HCT116 (cell line): ENCODE data around the gene RACK1. TPM values are rescaled to one million over a fixed set of nuclear protein-coding genes. Genes with fewer than 3 reads are reported as not detected.

ENCODE experiments used
- ATAC-seq: fragments of 200-7000 bp; cut with Tn5 transposase; 2 replicates; pipeline ENCODE4 v1.9.1; 2020; ENCODE audit warnings: mild to moderate bottlenecking, moderate library complexity
- BruUV-seq: library from RNA; stranded (reverse); fragments of 400-500 nt; replicated peaks from 2 replicates; lab custom pipeline; 2021; lab: Mats Ljungman, UMichigan
- CTCF ChIA-PET: fragments of 300-600 bp; sonication (Branson Sonifier 250); formaldehyde crosslinking; loops from one replicate; lab custom pipeline; 2021; ENCODE audit warnings: antibody characterized with exemption; lab: Charles Lee
- POLR2A ChIA-PET: fragments of 300-600, 350-600 bp; sonication (Branson Sonifier 250); formaldehyde crosslinking; loops from one replicate; lab custom pipeline; 2021; ENCODE audit warnings: antibody characterized with exemption; lab: Charles Lee
- RAD21 ChIA-PET, 2 experiments: fragments of 300-600 bp; sonication (Branson Sonifier 250); formaldehyde crosslinking; loops; one replicate each; lab custom pipeline; 2023; ENCODE audit warnings: low total read pairs in 2 of 2; ENCODE audit not compliant: uncharacterized antibody in 2 of 2, unreplicated experiment in 2 of 2, low non-redundant PET in 1 of 2; lab: Charles Lee
- DNase-seq: peaks from one replicate; pipeline ENCODE4 v3.0.0-alpha.2; 2010; ENCODE audit warnings: low read depth, low spot score
- H2AFZ ChIP-seq: fragments of 200-600 bp; shearing (Covaris generic), sonication (generic); 2 replicates; pipeline ENCODE4 v1.6.1; 2017; ENCODE audit warnings: low read depth, mixed run types, mixed read lengths, antibody characterized with exemption, low read length; ENCODE audit not compliant: poor library complexity, severe bottlenecking
- H3K27ac ChIP-seq: 2 replicates; pipeline ENCODE4 v1.5.1; 2012; ENCODE audit warnings: low read depth, low read length
- H3K27me3 ChIP-seq: fragments of 200-600 bp; sonication (generic); 2 replicates; pipeline ENCODE4 v1.6.1; 2016; ENCODE audit warnings: mixed run types, low read length, mixed read lengths; ENCODE audit not compliant: insufficient read depth
- H3K36me3 ChIP-seq, 2 experiments: fragments of 200-500 bp in 1 of 2; fragments of 200-600 bp in 1 of 2; sonication (Bioruptor generic) in 1 of 2; sonication (generic) in 1 of 2; 2 replicates each; pipeline versions ENCODE4 v1.5.1 to v1.6.1; 2014 to 2016; ENCODE audit warnings: low read length in 2 of 2, inconsistent platforms in 1 of 2, mixed read lengths in 1 of 2, mixed run types in 1 of 2; ENCODE audit not compliant: insufficient read depth in 2 of 2, control insufficient read depth in 1 of 2
- H3K4me1 ChIP-seq, 2 experiments: fragments of 200-600 bp in 1 of 2; sonication (generic) in 1 of 2; 2 replicates each; pipeline versions ENCODE4 v1.5.1 to v1.6.1; 2012 to 2017; ENCODE audit warnings: low read length in 2 of 2, inconsistent platforms in 1 of 2, mild to moderate bottlenecking in 1 of 2, mixed read lengths in 1 of 2, mixed run types in 1 of 2, moderate library complexity in 1 of 2; ENCODE audit not compliant: insufficient read depth in 2 of 2, control insufficient read depth in 1 of 2
- H3K4me2 ChIP-seq: fragments of 200-600 bp; sonication (generic); 2 replicates; pipeline ENCODE4 v1.6.1; 2017; ENCODE audit warnings: mixed run types, low read length, mixed read lengths
- H3K4me3 ChIP-seq, 2 experiments: fragments of 200-600 bp in 1 of 2; sonication (generic) in 1 of 2; replicated peaks in 1 of 2; 2 replicates each; pipeline ENCODE4 v1.5.1; 2011 to 2016; ENCODE audit warnings: low read length in 2 of 2, control low read depth in 1 of 2, low read depth in 1 of 2, mild to moderate bottlenecking in 1 of 2, mixed read lengths in 1 of 2, mixed run types in 1 of 2
- H3K79me2 ChIP-seq: fragments of 200-600 bp; sonication (generic); 2 replicates; pipeline ENCODE4 v1.6.1; 2017; ENCODE audit warnings: mild to moderate bottlenecking, mixed run types, low read length, moderate library complexity, mixed read lengths; ENCODE audit not compliant: insufficient read depth
- H3K9ac ChIP-seq: fragments of 200-600 bp; sonication (generic); 2 replicates; pipeline ENCODE4 v1.6.1; 2016; ENCODE audit warnings: low read length, mixed read lengths
- H3K9me2 ChIP-seq: fragments of 200-600 bp; sonication (generic), shearing (Covaris generic); 2 replicates; pipeline ENCODE4 v1.6.1; 2017; ENCODE audit warnings: mixed run types, mild to moderate bottlenecking, moderate library complexity; ENCODE audit not compliant: insufficient read depth
- H3K9me3 ChIP-seq, 2 experiments: fragments of 200-500 bp in 1 of 2; fragments of 200-600 bp in 1 of 2; sonication (Bioruptor generic) in 1 of 2; sonication (generic) in 1 of 2; 2 replicates each; pipeline ENCODE4 v1.6.1; 2014 to 2017; ENCODE audit warnings: low read length in 2 of 2, mixed read lengths in 2 of 2, inconsistent platforms in 1 of 2, low read depth in 1 of 2, mild to moderate bottlenecking in 1 of 2, mixed run types in 1 of 2, moderate library complexity in 1 of 2; ENCODE audit not compliant: control insufficient read depth in 1 of 2, insufficient read depth in 1 of 2
- H4K20me1 ChIP-seq: fragments of 200-600 bp; sonication (generic), shearing (Covaris generic); 2 replicates; pipeline ENCODE4 v1.6.1; 2017; ENCODE audit warnings: mixed run types, mild to moderate bottlenecking, moderate library complexity; ENCODE audit not compliant: insufficient read depth
- CEBPB ChIP-seq: IDR thresholded peaks from 2 replicates; pipeline ENCODE4 v1.6.1; 2012; ENCODE audit warnings: low read depth
- EGR1 ChIP-seq: IDR thresholded peaks from 2 replicates; pipeline ENCODE4 v1.6.1; 2012; ENCODE audit warnings: low read depth
- EZH2 ChIP-seq: fragments of 200-600 bp; sonication (generic); IDR thresholded peaks from 2 replicates; pipeline ENCODE4 v1.6.1; 2017; ENCODE audit warnings: antibody characterized with exemption, mixed run types
- JUND ChIP-seq: IDR thresholded peaks from 2 replicates; pipeline ENCODE4 v1.6.1; 2012
- POLR2A ChIP-seq: IDR thresholded peaks from 2 replicates; pipeline ENCODE4 v1.7.0; 2011; ENCODE audit warnings: borderline replicate concordance; ENCODE audit not compliant: insufficient read depth, insufficient read length; ENCODE audit errors: extremely low read depth
- POLR2AphosphoS5 ChIP-seq: IDR thresholded peaks from 2 replicates; pipeline ENCODE4 v1.6.1; 2011; ENCODE audit warnings: mild to moderate bottlenecking, low read depth, low read length, moderate library complexity
- RAD21 ChIP-seq: IDR thresholded peaks from 2 replicates; pipeline ENCODE4 v1.6.1; 2012; ENCODE audit warnings: low read depth, mild to moderate bottlenecking
- SP1 ChIP-seq: IDR thresholded peaks from 2 replicates; pipeline ENCODE4 v1.6.1; 2012; ENCODE audit warnings: low read depth
- SRF ChIP-seq: IDR thresholded peaks from 2 replicates; pipeline ENCODE4 v1.6.1; 2012; ENCODE audit warnings: low read depth
- TCF7L2 ChIP-seq: IDR thresholded peaks from 2 replicates; pipeline ENCODE4 v1.7.0; 2011; ENCODE audit warnings: borderline replicate concordance, inconsistent platforms; ENCODE audit not compliant: insufficient read depth, insufficient read length; ENCODE audit errors: extremely low read depth
- YY1 ChIP-seq: IDR thresholded peaks from 2 replicates; pipeline ENCODE4 v1.6.1; 2011; ENCODE audit warnings: low read length, low read depth, moderate library complexity, mild to moderate bottlenecking; ENCODE audit not compliant: insufficient replicate concordance; ENCODE audit errors: extremely low read depth
- ZFX ChIP-seq: fragments of 450-650 bp; IDR thresholded peaks from 2 replicates; pipeline ENCODE4 v1.6.1; 2017
- ZNF274 ChIP-seq: fragments of 200-500 bp; sonication (Bioruptor generic); IDR thresholded peaks from 2 replicates; pipeline ENCODE4 v1.6.1; 2014; ENCODE audit warnings: mild to moderate bottlenecking, low read depth, low read length, inconsistent platforms
- intact Hi-C: fragments of 100-400 bp; cut with micrococcal nuclease; formaldehyde crosslinking; loops from 2 replicates; pipeline ENCODE4 v1.10.0; 2022
- total RNA-seq: library from RNA; stranded (reverse); gene quantifications from one replicate; pipeline ENCODE4 v1.2.1, GENCODE V29; 2021; ENCODE audit not compliant: unreplicated experiment
- TF ChIP-seq, protein P1 (sequence below): IDR thresholded peaks from 2 replicates; pipeline ENCODE4 v1.6.1; 2012; ENCODE audit warnings: low read depth
- TF ChIP-seq, protein P2 (sequence below): IDR thresholded peaks from 2 replicates; pipeline ENCODE4 v1.6.1; 2011; ENCODE audit warnings: mild to moderate bottlenecking, low read length, moderate library complexity; ENCODE audit not compliant: insufficient replicate concordance; ENCODE audit errors: extremely low read depth
- TF ChIP-seq, protein P3 (sequence below): IDR thresholded peaks from 2 replicates; pipeline ENCODE4 v1.6.1; 2012
- TF ChIP-seq, protein P4 (sequence below), 3 experiments: fragments of 200-600 bp in 1 of 3; sonication (generic) in 1 of 3; IDR thresholded peaks in 2 of 3; conservative IDR thresholded peaks in 1 of 3; 2 replicates each; pipeline ENCODE4 v1.5.1; 2012 to 2017; ENCODE audit warnings: low read depth in 2 of 3, low read length in 2 of 3, antibody characterized with exemption in 1 of 3, borderline replicate concordance in 1 of 3, control low read depth in 1 of 3, mild to moderate bottlenecking in 1 of 3, mixed read lengths in 1 of 3, mixed run types in 1 of 3, moderate library complexity in 1 of 3; ENCODE audit not compliant: insufficient read depth in 1 of 3

The RACK1 gene
- total RNA-seq, 1 experiment from 2014 or later = 2,432 TPM

DNA sequence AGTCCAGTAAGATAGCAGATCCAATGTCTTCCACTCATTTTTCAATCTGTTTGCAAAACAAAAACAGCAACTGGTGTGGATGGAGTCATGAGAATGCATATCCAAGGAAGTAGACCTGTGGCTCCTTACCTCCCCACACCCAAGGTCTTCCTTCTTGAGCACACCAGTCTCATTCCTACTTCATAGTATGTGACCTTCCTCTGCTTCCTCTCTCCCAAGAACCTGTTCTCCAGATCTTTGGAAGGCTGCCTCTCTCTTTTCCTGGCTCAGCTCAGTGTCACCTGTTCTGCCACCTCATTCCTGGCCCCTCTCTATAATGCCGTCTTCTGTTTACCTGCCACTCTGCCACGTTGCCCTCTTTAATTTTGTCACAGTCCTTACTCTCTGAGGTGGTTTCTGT is 30.8 kb downstream of the RACK1 start:
- H2AFZ ChIP-seq = no peak overlapping the region
- POLR2A ChIA-PET = no interaction called here
- DNase-seq = no peak
- peaks cover 15 to 45% of the 10 kb centered on the region in 2 experiments for H3K4me1 ChIP-seq
- no peaks in the 10 kb centered on the region for H3K9me3 ChIP-seq
- intact Hi-C loops = no loop called here
- no peak overlapping the region for H3K4me2 ChIP-seq
- H4K20me1 ChIP-seq = no peaks in the 10 kb centered on the region
- H3K9me2 ChIP-seq = no peaks in the 10 kb centered on the region
- no peaks in the 10 kb centered on the region for H3K36me3 ChIP-seq
- RAD21 ChIA-PET = no interaction called here
- BruUV-seq = no TSS peak
- ATAC-seq = no peak
- TF ChIP-seq POLR2A (no peak), ZNF274 (no peak), SP1 (no peak), YY1 (no peak), ZFX (no peak), CEBPB (no peak), RAD21 (no peak), JUND (no peak), POLR2AphosphoS5 (no peak), EZH2 (no peak), EGR1 (no peak), SRF (no peak), TCF7L2 (no peak)
- TF ChIP-seq, protein P1, sequence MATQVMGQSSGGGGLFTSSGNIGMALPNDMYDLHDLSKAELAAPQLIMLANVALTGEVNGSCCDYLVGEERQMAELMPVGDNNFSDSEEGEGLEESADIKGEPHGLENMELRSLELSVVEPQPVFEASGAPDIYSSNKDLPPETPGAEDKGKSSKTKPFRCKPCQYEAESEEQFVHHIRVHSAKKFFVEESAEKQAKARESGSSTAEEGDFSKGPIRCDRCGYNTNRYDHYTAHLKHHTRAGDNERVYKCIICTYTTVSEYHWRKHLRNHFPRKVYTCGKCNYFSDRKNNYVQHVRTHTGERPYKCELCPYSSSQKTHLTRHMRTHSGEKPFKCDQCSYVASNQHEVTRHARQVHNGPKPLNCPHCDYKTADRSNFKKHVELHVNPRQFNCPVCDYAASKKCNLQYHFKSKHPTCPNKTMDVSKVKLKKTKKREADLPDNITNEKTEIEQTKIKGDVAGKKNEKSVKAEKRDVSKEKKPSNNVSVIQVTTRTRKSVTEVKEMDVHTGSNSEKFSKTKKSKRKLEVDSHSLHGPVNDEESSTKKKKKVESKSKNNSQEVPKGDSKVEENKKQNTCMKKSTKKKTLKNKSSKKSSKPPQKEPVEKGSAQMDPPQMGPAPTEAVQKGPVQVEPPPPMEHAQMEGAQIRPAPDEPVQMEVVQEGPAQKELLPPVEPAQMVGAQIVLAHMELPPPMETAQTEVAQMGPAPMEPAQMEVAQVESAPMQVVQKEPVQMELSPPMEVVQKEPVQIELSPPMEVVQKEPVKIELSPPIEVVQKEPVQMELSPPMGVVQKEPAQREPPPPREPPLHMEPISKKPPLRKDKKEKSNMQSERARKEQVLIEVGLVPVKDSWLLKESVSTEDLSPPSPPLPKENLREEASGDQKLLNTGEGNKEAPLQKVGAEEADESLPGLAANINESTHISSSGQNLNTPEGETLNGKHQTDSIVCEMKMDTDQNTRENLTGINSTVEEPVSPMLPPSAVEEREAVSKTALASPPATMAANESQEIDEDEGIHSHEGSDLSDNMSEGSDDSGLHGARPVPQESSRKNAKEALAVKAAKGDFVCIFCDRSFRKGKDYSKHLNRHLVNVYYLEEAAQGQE = no peak
- TF ChIP-seq, protein P2, sequence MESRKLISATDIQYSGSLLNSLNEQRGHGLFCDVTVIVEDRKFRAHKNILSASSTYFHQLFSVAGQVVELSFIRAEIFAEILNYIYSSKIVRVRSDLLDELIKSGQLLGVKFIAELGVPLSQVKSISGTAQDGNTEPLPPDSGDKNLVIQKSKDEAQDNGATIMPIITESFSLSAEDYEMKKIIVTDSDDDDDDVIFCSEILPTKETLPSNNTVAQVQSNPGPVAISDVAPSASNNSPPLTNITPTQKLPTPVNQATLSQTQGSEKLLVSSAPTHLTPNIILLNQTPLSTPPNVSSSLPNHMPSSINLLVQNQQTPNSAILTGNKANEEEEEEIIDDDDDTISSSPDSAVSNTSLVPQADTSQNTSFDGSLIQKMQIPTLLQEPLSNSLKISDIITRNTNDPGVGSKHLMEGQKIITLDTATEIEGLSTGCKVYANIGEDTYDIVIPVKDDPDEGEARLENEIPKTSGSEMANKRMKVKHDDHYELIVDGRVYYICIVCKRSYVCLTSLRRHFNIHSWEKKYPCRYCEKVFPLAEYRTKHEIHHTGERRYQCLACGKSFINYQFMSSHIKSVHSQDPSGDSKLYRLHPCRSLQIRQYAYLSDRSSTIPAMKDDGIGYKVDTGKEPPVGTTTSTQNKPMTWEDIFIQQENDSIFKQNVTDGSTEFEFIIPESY = no peak
- TF ChIP-seq, protein P3, sequence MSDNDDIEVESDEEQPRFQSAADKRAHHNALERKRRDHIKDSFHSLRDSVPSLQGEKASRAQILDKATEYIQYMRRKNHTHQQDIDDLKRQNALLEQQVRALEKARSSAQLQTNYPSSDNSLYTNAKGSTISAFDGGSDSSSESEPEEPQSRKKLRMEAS = no peak
- TF ChIP-seq, protein P4, sequence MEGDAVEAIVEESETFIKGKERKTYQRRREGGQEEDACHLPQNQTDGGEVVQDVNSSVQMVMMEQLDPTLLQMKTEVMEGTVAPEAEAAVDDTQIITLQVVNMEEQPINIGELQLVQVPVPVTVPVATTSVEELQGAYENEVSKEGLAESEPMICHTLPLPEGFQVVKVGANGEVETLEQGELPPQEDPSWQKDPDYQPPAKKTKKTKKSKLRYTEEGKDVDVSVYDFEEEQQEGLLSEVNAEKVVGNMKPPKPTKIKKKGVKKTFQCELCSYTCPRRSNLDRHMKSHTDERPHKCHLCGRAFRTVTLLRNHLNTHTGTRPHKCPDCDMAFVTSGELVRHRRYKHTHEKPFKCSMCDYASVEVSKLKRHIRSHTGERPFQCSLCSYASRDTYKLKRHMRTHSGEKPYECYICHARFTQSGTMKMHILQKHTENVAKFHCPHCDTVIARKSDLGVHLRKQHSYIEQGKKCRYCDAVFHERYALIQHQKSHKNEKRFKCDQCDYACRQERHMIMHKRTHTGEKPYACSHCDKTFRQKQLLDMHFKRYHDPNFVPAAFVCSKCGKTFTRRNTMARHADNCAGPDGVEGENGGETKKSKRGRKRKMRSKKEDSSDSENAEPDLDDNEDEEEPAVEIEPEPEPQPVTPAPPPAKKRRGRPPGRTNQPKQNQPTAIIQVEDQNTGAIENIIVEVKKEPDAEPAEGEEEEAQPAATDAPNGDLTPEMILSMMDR (IDR thresholded peaks at IDR 0.05 in 2 of 3, conservative IDR thresholded peaks at IDR 0.05 in 1 of 3; ENCODE audit: borderline replicate concordance in 1 of 3, insufficient read depth in 1 of 3, low read depth in 2 of 3, low read length in 2 of 3) = no peak
- CTCF ChIA-PET = no interaction called here
- no peak overlapping the region for H3K9ac ChIP-seq
- H3K27ac ChIP-seq = no peak overlapping the region
- H3K27me3 ChIP-seq = no peaks in the 10 kb centered on the region
- no peaks in the 10 kb centered on the region for H3K79me2 ChIP-seq
- H3K4me3 ChIP-seq = no peak overlapping the region
